GM18873 (cell line): ENCODE results near the gene EI24.
A peak's percentile ranks its signal among the peaks of the same experiment; 100 is the strongest.

Experiments used
- ATAC-seq: cut with Tn5 transposase; IDR thresholded peaks from one replicate; pipeline ENCODE4 v1.9.1; 2021; ENCODE audit warnings: mild to moderate bottlenecking, moderate library complexity, moderate number of reproducible peaks; ENCODE audit not compliant: unreplicated experiment, low FRiP score

Gene EI24

DNA sequence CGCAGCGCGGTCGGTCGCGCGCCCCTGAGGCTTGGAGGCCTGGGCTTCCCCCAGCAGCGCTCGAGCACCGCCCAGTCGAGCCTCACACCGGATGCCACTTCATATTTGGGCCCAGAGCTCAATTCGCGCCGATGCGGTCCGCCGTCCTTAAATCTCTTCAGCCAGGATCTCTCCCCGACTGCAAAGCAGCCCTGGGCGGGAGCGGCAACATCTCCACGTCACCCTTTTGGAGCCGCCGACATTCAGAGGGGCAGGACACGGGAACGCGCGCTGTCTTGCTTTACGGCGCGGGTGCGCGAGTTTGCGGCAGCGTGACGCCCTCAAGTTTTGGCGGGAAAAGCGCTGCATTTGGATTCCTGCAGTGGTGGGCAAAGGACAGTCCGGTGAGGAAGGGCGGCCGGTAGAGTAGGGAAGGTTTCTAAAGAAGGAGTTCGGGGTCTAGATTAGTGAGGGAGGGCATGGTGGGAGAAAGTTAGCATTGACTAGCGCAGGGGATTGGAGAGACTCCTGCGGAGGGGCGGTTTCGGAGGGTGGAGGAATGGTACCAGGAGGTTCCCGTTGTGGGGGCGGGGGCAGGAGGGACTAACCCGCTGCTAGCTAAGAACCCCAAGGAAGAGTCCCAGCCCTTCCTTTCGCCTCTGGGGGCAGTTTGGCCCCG, 56.5 kb downstream of the EI24 start:
- ATAC-seq = peak; percentile 73

DNA sequence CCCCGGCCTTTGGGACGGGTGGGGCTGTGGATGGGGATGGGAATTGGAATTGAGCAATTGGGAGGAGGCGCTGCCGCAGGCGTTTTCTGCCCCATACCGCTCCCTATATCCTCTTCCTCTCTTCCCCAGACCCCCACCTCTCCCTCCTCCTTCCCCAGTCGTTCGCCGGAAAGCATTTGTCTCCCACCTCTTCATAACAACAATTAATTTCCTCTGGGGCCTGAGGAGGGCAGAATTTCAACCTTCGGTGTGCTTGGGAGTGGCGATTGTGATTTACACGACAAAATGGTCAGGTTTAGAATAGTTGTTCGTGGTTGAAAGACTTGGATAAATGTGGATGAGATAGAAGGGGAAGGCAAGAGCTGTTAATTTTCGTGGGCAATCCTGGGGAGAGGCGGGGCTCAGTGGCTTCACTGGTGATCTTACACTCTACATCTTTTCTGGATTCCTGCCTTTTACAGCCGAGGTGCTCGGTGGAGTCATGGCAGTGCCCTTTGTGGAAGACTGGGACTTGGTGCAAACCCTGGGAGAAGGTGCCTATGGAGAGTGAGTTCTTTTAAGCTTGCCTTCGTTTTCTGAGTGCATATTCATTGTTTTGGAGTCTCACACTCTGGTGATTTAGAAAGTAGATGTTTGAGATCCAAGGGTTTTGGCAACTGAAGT, 57.1 kb downstream of the EI24 start:
- no peak for ATAC-seq

- ATAC-seq = no peak
Observed at GRCh38 chr11:125627236-125627910, 58.1 kb downstream of the EI24 start.
